ENCODE results near the gene STPG2.

GRCh38 chr4:97587912-97588311 is 555.4 kb downstream of the STPG2 start:
- TF ChIP-seq CTCF (IDR thresholded peaks at IDR 0.05) (no peak), EZH2 (IDR thresholded peaks at IDR 0.05; ENCODE audit: borderline replicate concordance, insufficient read depth, low read depth, low read length, poor library complexity, severe bottlenecking) (no peak)

Data from B cell (primary cell).